ENCODE results near the gene LAGE3. TPM values are rescaled to one million over a fixed set of nuclear protein-coding genes. Genes with fewer than 3 reads are reported as not detected.
"Not testable (repeated sequence)": the region's sequence is repeated elsewhere in the genome, so short reads cannot be mapped to it uniquely, and the experiment has no call there.

The LAGE3 gene
- total RNA-seq, 1 donor from 2014 or later = 20.0 TPM

- H3K9me3 Mint-ChIP-seq (ENCODE audit: unreplicated experiment) = no peaks in the 10 kb centered on the region
- no peak overlapping the region for H3K9ac ChIP-seq (ENCODE audit: low read length)
- DNase-seq (ENCODE audit: low read depth) (no peak), FAIRE-seq (no peak)
- H3K9me3 ChIP-seq (ENCODE audit: insufficient read depth, low read depth, low read length) = no peaks in the 10 kb centered on the region
- H3K79me2 ChIP-seq (ENCODE audit: insufficient read depth, low read length) = no peaks in the 10 kb centered on the region
- TF ChIP-seq EZH2 (IDR thresholded peaks at IDR 0.05; ENCODE audit: insufficient read depth, low read length) = no peak
- TF ChIP-seq CTCF (IDR thresholded peaks at IDR 0.05; ENCODE audit: insufficient read depth, low read depth, low read length) = no peak
- H3K4me1 ChIP-seq (ENCODE audit: insufficient read depth, low read length) = peaks cover 7% of the 10 kb centered on the region
- H3K4me1 Mint-ChIP-seq (ENCODE audit: low read depth, unreplicated experiment) = peaks cover 13% of the 10 kb centered on the region
- H3K27me3 Mint-ChIP-seq (ENCODE audit: low read depth, unreplicated experiment) = no peaks in the 10 kb centered on the region
- no peak overlapping the region for H3K27ac ChIP-seq (ENCODE audit: low read depth, low read length)
- H3K27ac Mint-ChIP-seq (ENCODE audit: unreplicated experiment) = no peak overlapping the region
- no peak overlapping the region for H3K4me3 ChIP-seq (ENCODE audit: insufficient read depth, low read depth, low read length)
- no peaks in the 10 kb centered on the region for H4K20me1 ChIP-seq (ENCODE audit: insufficient read depth, low read length)
- H3K27me3 ChIP-seq (ENCODE audit: insufficient read depth, low read length) = no peaks in the 10 kb centered on the region
- no peak overlapping the region for H2AFZ ChIP-seq (ENCODE audit: low read depth, low read length)
- no peak overlapping the region for H3K4me2 ChIP-seq (ENCODE audit: low read length)
- no peaks in the 10 kb centered on the region for H3K36me3 ChIP-seq (ENCODE audit: insufficient read depth, low read length)
- H3K4me3 Mint-ChIP-seq (ENCODE audit: unreplicated experiment) = no peak overlapping the region
- H3K36me3 Mint-ChIP-seq (ENCODE audit: low read depth, unreplicated experiment) = no peaks in the 10 kb centered on the region
Measured at GRCh38 chrX:154502098-154502497, 23.0 kb upstream of the LAGE3 start.

GRCh38 chrX:154501423-154501822 is 22.3 kb upstream of the LAGE3 start:
- peak; percentile 41 for FAIRE-seq
- peaks cover 13% of the 10 kb centered on the region for H3K4me1 Mint-ChIP-seq (ENCODE audit: low read depth, unreplicated experiment)
- H3K9me3 Mint-ChIP-seq (ENCODE audit: unreplicated experiment); H3K27me3 Mint-ChIP-seq (ENCODE audit: low read depth, unreplicated experiment); H3K27me3 ChIP-seq (ENCODE audit: insufficient read depth, low read length); H3K4me2 ChIP-seq (ENCODE audit: low read length); H3K79me2 ChIP-seq (ENCODE audit: insufficient read depth, low read length); H3K4me3 Mint-ChIP-seq (ENCODE audit: unreplicated experiment); H3K27ac Mint-ChIP-seq (ENCODE audit: unreplicated experiment); DNase-seq (ENCODE audit: low read depth); H3K4me3 ChIP-seq (ENCODE audit: insufficient read depth, low read depth, low read length); H3K36me3 Mint-ChIP-seq (ENCODE audit: low read depth, unreplicated experiment); H4K20me1 ChIP-seq (ENCODE audit: insufficient read depth, low read length); H3K27ac ChIP-seq (ENCODE audit: low read depth, low read length); H3K9me3 ChIP-seq (ENCODE audit: insufficient read depth, low read depth, low read length); H2AFZ ChIP-seq (ENCODE audit: low read depth, low read length); H3K9ac ChIP-seq (ENCODE audit: low read length); H3K36me3 ChIP-seq (ENCODE audit: insufficient read depth, low read length); H3K4me1 ChIP-seq (ENCODE audit: insufficient read depth, low read length): not testable (repeated sequence)

GRCh38 chrX:154496591-154497137 is 17.6 kb upstream of the LAGE3 start:
- not testable (repeated sequence) for FAIRE-seq; H3K9me3 Mint-ChIP-seq (ENCODE audit: unreplicated experiment); H3K4me3 ChIP-seq (ENCODE audit: insufficient read depth, low read depth, low read length); H3K36me3 Mint-ChIP-seq (ENCODE audit: low read depth, unreplicated experiment); H3K4me2 ChIP-seq (ENCODE audit: low read length); DNase-seq (ENCODE audit: low read depth); H3K27me3 ChIP-seq (ENCODE audit: insufficient read depth, low read length); H3K4me1 Mint-ChIP-seq (ENCODE audit: low read depth, unreplicated experiment); H2AFZ ChIP-seq (ENCODE audit: low read depth, low read length); H3K27ac ChIP-seq (ENCODE audit: low read depth, low read length); H3K27ac Mint-ChIP-seq (ENCODE audit: unreplicated experiment); H3K9me3 ChIP-seq (ENCODE audit: insufficient read depth, low read depth, low read length); H3K4me1 ChIP-seq (ENCODE audit: insufficient read depth, low read length); H3K27me3 Mint-ChIP-seq (ENCODE audit: low read depth, unreplicated experiment); H3K79me2 ChIP-seq (ENCODE audit: insufficient read depth, low read length); H4K20me1 ChIP-seq (ENCODE audit: insufficient read depth, low read length); H3K36me3 ChIP-seq (ENCODE audit: insufficient read depth, low read length); H3K9ac ChIP-seq (ENCODE audit: low read length); H3K4me3 Mint-ChIP-seq (ENCODE audit: unreplicated experiment)
